ELF-1 (cell line): ENCODE data around the gene RABEP1.
"Not testable (repeated sequence)": the region's sequence is repeated elsewhere in the genome, so short reads cannot be mapped to it uniquely, and the experiment has no call there.

Source experiments
- DNase-seq: peaks from one replicate; pipeline ENCODE4 v3.0.0-alpha.2; 2016; ENCODE audit warnings: low read depth, low spot score

The RABEP1 gene, protein sequence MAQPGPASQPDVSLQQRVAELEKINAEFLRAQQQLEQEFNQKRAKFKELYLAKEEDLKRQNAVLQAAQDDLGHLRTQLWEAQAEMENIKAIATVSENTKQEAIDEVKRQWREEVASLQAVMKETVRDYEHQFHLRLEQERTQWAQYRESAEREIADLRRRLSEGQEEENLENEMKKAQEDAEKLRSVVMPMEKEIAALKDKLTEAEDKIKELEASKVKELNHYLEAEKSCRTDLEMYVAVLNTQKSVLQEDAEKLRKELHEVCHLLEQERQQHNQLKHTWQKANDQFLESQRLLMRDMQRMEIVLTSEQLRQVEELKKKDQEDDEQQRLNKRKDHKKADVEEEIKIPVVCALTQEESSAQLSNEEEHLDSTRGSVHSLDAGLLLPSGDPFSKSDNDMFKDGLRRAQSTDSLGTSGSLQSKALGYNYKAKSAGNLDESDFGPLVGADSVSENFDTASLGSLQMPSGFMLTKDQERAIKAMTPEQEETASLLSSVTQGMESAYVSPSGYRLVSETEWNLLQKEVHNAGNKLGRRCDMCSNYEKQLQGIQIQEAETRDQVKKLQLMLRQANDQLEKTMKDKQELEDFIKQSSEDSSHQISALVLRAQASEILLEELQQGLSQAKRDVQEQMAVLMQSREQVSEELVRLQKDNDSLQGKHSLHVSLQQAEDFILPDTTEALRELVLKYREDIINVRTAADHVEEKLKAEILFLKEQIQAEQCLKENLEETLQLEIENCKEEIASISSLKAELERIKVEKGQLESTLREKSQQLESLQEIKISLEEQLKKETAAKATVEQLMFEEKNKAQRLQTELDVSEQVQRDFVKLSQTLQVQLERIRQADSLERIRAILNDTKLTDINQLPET

GRCh38 chr17:5281814-5282641 lies at the start of gene RABEP1:
RABEP1 (plus strand) TSS chr17:5282284; CDS start chr17:5282487, 203 bp downstream.
- peak; percentile 79 for DNase-seq

DNA sequence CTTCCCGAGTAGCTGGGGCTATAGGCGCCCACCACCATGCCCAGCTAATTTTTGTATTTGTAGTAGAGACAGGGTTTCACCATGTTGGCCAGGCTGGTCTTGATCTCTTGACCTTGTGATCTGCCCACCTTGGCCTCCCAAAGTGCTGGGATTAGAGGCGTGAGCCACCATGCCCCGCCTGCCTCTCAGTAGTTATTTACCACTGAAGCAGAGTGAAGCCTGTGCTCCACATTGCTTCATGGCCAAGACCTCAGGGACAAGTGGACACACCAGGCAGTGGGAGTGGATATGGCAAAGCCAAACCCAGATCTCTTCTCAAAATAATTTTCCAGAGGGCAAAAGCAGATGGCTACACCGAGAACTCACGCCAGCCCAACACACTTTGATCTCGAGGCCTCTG lies 48.6 kb upstream of the RABEP1 start:
- DNase-seq, result not testable (repeated sequence)

DNA sequence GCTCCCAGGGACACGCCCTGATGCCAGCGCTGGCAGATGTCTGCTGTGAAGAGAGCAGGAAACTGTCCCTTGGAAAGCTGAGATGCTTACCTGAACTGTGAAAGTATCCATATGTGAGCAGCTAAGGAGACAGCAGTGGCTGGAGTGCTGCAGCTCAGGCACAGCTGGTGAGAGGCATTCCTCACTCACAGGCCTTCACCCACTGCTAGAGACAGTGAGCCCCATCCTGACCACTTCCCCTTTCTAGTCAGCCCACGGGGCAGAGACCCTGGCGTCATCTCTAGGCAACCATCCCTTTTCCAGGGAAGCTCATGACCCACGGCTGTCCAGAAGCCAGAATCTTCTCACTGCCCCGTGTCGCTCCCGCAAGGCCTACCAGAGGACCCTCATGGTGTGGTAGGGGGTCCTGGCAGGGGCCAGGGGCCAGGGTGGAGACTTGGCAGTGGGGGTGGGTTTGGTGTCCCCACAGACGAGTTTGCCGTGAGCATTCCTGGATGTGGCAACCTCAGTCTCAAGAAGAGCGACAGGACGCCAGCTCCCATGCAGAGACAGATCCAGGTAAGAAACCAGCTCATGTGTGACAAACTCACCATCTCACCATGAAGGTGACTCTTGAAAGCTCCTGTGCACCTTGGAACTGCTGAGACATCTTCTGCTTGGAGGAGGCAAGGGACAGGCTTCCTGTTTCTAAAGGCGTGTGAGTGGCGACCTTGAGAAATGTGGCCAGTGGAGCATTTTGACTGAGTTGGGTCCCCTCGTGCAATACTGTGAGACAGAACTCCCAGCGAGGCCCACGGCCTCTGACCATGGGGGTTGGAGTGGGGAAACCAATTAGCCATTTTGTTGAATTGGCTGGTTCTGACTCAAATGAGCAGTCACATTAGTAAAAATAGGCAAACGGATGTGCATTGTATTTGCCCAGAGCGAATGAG lies 47.2 kb upstream of the RABEP1 start, which contains the start of gene SCIMP:
TSS of gene SCIMP (minus strand) at position 216 of the 932 bp plus-strand sequence. CDS start at position 111, 105 bp downstream.
- no peak for DNase-seq

DNA sequence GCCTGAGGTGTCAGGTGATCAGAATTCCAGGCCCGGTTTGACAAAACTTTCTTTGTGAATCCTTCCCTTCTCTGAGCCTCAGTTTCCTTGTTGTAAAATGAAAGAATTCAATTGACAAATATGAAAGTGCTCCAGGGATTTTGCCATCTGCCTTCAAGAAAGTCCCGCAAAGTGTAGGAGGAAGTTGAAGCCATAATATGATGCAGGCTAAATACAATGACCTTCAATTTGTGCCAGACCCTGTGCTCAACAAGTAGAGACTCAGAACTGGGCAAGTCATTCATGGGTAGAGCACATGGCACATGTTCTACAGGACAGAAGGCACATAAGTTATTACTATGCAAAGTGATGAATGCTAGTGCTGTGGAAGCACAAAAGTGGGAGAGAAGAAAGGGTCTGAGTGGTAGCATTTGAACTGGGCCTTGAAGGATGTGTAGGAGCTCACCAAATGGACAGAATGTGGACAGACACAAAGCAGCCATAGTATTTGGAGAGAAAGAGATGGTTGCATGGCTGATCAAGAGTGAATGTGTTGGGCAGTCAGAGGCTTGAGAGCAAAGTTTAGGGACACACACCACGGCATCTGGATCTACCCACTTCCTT lies 45.0 kb upstream of the RABEP1 start:
- no peak for DNase-seq

GRCh38 chr17:5237541-5238016 lies 44.5 kb upstream of the RABEP1 start:
- peak; percentile 86 for DNase-seq

DNA sequence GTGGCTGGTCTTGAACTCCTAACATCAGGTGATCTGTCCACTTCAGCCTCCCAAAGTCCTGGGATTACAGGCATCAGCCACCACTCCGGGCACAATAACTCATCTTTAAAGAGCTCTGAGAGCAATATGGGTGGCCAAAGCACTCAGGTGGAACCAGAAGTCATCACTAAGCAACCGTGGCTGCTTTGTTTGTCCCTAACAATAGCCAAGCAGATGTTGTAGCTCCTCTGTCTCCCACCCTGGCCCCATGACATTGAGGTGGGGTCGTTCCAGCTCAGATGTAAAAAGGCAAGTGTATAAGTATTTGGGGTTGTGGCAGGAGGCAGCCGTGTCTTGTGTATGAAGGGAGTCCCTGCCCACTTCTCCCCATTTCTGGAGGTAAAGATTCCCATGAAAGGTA lies 43.8 kb upstream of the RABEP1 start:
- no peak for DNase-seq

DNA sequence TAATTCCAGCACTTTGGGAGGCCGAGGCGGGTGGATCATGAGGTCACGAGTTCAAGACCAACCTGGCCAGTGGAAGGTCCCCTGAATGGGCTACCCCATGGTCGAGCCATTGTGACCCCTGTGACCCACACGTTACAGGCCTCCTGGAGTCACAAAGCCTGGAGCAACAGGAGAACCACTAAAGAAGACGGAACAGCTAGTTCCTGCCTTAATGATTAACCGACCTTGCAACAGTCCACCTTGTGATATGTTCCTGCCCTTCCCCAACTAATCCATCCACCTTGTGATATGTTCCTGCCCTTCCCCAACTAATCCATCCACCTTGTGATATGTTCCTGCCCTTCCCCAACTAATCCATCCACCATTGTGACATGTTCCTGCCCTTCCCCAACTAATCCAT lies 42.3 kb upstream of the RABEP1 start:
- DNase-seq, result not testable (repeated sequence)

GRCh38 chr17:5241861-5242671 lies 40.0 kb upstream of the RABEP1 start:
- DNase-seq, result no peak

DNA sequence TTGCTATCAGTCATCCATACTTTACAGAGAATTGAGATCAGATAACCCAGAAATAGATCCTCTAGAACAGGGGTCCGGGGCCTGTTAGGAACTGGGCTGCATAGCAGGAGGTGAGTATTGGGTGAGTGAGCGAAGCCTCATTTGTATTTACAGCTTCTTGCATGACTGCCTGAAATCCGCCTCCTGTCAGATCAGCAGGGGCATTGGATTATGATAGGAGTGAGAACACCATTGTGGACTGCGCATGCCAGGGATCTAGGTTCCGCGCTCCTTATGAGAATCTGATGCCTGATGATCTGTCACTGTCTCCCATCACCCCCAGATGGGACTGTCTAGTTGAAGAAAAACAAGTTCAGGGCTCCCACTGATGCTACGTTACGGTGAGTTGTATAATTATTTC lies 34.5 kb upstream of the RABEP1 start:
- no peak for DNase-seq

GRCh38 chr17:5248821-5249479 lies 33.1 kb upstream of the RABEP1 start:
- DNase-seq, result peak; percentile 87

DNA sequence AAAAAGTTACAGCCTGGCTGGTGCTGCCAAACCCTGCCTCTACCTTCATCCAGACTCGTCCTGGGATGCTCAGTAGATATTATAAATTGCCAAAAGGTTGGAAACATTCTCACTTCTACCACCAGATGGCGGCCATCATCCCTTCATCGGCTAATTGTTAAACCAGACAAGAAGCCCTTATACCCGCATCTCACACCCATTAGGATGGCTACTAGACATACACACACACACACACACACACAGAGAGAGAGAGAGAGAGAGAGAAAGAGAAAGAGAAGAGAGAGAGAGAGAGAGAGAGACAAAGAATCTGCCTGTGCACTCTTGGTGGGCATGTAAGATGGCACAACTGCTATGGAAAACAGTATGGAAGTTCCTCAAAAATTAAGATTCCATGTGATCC lies 32.5 kb upstream of the RABEP1 start:
- DNase-seq, result peak; percentile 86

DNA sequence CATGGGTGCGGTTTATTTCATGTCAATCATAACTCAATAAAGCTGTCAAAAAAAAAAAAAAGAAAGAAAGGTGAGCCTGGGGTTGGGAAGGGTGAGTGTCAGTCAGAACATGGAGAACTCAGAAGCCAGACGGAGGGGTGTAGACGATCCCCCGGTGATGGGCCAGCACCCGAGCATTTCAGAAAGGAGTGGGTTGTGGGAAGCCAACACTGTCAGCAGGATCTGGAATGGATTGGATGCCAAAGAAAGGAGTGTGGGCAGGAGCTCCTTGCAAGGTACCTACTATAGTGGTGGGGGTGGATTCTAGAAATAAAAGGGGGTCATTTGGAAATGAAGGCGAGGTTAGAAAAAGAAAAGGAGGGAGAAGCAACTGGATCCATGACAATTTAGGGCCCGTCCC lies 27.7 kb upstream of the RABEP1 start:
- no peak for DNase-seq

DNA sequence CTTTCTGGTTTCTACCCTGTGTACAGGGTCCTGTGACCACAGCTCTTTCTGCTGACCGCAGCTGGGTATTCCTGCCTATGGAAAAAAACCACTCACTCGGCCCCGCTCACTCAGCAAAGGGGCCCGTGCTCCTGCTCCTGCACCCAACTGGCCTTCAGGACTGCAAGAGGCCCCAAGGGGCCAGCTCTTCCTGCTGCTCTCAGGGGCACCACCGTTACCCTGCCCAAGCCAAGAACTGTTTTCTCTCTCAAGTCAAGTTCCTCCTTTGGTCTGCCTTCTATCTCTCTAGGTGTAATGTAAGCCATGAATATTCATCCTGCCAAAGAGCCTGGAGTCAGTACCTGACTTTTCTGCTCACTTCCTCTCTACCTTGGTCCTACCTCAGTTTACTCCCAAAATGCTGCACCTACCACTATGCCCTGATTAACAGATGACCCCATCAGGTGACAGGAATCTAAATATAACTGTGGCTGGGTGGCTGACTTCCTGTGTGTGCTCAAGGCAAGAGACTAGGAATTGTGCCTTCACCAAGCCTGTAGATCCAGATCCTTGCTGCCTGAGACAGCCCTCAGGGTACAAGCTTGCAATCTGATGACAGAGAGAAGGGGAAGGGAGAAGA lies 27.1 kb upstream of the RABEP1 start:
- peak; percentile 67 for DNase-seq

- no peak for DNase-seq
These were observed 25.0 kb upstream of the RABEP1 start for GRCh38 chr17:5257124-5257523.

DNA sequence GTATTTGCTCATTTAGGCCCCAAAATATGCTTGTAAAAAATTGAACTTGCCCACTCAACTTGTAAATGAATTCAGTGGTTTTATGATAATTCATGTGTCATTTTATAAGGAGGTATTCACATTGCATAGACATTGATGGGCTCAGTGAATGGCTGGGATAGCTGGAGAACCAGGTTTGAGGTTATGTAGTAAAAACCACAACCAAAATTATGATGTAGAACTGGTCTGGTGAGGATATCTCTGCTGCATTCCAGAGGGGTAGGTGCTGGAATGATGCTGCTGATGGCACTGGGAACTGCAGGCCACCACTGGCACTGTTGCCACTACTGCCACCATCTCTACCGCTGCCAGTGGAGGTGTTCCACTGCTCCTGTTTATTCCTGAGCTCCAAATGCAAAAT lies 21.5 kb upstream of the RABEP1 start:
- DNase-seq, result no peak

DNA sequence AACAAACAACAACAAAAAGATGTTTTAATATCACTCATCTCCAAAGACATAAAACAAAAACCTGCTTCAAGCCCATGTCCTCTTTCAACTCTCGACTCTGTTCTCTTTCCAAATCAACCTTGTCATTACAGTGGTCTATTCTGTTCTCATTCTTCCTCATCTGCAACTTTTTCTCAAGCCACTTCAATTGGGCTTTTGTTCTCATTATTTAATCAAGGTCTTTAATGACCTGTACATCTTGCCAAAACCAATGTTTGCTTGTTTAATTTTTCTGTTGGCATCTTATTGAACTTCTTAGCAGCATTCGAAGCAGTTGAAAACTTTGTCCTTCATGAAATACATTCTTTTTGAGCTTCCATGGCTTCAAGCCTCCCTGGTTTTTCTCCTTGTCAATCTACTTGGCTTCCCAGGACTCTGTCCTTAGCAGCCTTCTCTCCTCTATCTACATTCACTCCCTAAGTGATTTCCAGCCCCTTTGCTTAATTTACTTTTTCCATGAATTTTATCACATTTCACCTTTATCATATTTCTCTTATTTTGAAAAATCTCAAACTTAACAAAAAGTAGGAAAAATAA lies 19.6 kb upstream of the RABEP1 start:
- no peak for DNase-seq

DNA sequence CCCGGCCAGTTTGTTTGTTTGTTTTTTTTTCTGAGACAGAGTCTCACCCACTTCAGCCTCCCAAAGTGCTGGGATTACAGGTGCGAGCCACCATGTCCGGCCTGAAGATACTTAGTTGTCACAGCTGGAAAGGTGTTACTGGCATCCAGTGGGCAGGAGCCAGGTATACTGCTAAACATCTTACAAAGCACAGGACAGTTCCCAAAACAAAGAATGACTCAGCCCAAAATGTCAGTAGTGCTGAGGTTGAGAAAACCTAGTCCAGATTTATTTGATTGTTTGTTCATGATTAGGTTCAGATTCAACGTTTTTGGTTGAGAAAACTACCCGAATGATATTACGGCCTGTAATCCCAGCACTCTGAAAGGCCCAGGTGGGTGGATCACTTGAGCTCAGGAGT lies 18.6 kb upstream of the RABEP1 start:
- DNase-seq, result no peak

DNA sequence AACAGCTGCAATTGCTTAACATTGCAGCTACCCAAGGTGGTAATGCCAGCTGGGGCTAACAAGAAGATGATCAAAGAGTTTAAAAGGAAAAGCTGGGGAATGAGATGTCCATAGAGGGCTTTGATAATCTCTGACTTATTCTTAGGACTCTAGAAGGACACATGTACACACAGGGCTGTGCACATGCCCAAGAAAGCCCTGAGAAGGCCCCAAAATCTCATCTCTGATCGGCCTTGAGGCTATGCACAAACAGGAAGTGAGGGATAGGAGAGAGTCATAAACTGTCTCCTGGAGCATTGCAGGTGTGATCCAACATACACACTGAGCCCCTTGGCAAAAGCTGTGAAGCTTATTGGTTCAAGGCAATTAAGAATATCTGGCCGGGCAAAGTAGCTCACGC lies 17.2 kb upstream of the RABEP1 start:
- no peak for DNase-seq
